A549 (cell line): ENCODE measurements around the gene TNFRSF19. TPM values are rescaled to one million over a fixed set of nuclear protein-coding genes. Genes with fewer than 3 reads are reported as not detected.

Experiments
- ATAC-seq, 2 experiments: fragments of 200-7000 bp in 1 of 2; fragments of >200 bp in 1 of 2; cut with Nextera tagmentation in 1 of 2; cut with Tn5 transposase in 1 of 2; 3 replicates each; pipeline versions ENCODE4 v1.8.0 to v1.9.1; 2018 to 2020; ENCODE audit warnings: mild to moderate bottlenecking in 1 of 2, moderate library complexity in 1 of 2
- CTCF ChIA-PET: fragments of 300-600 bp; sonication (Branson Sonifier 250); formaldehyde crosslinking; extraction: SDS; loops from one replicate; lab custom pipeline; 2021; ENCODE audit warnings: antibody characterized with exemption, inconsistent platforms; lab: Yijun Ruan, JAX
- POLR2A ChIA-PET: fragments of 350-600 bp; formaldehyde crosslinking; extraction: SDS; loops from one replicate; lab custom pipeline; 2021; ENCODE audit warnings: antibody characterized with exemption, inconsistent platforms; lab: Yijun Ruan, JAX
- DNase-seq, 2 experiments: peaks; one replicate each; pipeline versions ENCODE4 v3.0.0 to v3.0.0-alpha.2; 2011 to 2016; ENCODE audit warnings: low read depth in 1 of 2, low spot score in 1 of 2
- FAIRE-seq: peaks from 2 replicates; lab custom pipeline; 2011; peaks lifted over from hg19 to GRCh38; lab: Jason Lieb, UNC
- H3K27ac ChIP-seq, 2 experiments: fragments of >200 bp; sonication (Bioruptor Twin); formaldehyde crosslinking; 3 replicates each; pipeline ENCODE4 v1.5.1; 2016 to 2017
- H3K4me1 ChIP-seq: fragments of >200 bp; sonication (Bioruptor Twin); formaldehyde crosslinking; 3 replicates; pipeline ENCODE4 v1.6.1; 2016
- H3K4me2 ChIP-seq: fragments of >200 bp; sonication (Bioruptor Twin); formaldehyde crosslinking; 3 replicates; pipeline ENCODE4 v1.6.1; 2016
- H3K4me3 ChIP-seq: fragments of >200 bp; sonication (Bioruptor Twin); formaldehyde crosslinking; 3 replicates; pipeline ENCODE4 v1.5.1; 2016
- H3K9me3 ChIP-seq: fragments of >200 bp; sonication (Bioruptor Twin); formaldehyde crosslinking; 3 replicates; pipeline ENCODE4 v1.6.1; 2016
- CEBPB ChIP-seq, 2 experiments: fragments of >200 bp in 1 of 2; sonication (Bioruptor Twin) in 1 of 2; formaldehyde crosslinking in 1 of 2; IDR thresholded peaks; 2 replicates each; pipeline ENCODE4 v1.6.1; 2012 to 2016
- CHD2 ChIP-seq: fragments of 150-350 bp; IDR thresholded peaks from 2 replicates; pipeline ENCODE4 v1.6.1; 2014; ENCODE audit warnings: low read length; ENCODE audit not compliant: partially characterized antibody
- CHD4 ChIP-seq: fragments of 200-600 bp; sonication (generic); IDR thresholded peaks from 2 replicates; pipeline ENCODE4 v1.6.1; 2016; ENCODE audit warnings: antibody characterized with exemption, mild to moderate bottlenecking, borderline replicate concordance
- CTCF ChIP-seq: fragments of >200 bp; sonication (Bioruptor Twin); formaldehyde crosslinking; IDR thresholded peaks from 3 replicates; pipeline ENCODE4 v1.5.1; 2016
- E2F6 ChIP-seq: IDR thresholded peaks from 2 replicates; pipeline ENCODE4 v1.6.1; 2012; ENCODE audit warnings: low read depth, borderline replicate concordance
- EHF ChIP-seq: fragments of 250-450 bp; sonication (Bioruptor Pico); IDR thresholded peaks from 2 replicates; pipeline ENCODE4 v1.5.0; 2020; ENCODE audit warnings: mild to moderate bottlenecking
- ELK1 ChIP-seq: fragments of 150-350 bp; IDR thresholded peaks from 2 replicates; pipeline ENCODE4 v1.6.1; 2014; ENCODE audit warnings: low read depth, mild to moderate bottlenecking, low read length
- EP300 ChIP-seq, 2 experiments: fragments of >200 bp; sonication (Bioruptor Twin); formaldehyde crosslinking; IDR thresholded peaks; 2 replicates in 1 of 2; 3 replicates in 1 of 2; pipeline ENCODE4 v1.6.1; 2016 to 2017
- FOSB ChIP-seq: fragments of 250-450 bp; sonication (Bioruptor Pico); IDR thresholded peaks from 2 replicates; pipeline ENCODE4 v1.5.0; 2020; ENCODE audit warnings: mild to moderate bottlenecking, moderate library complexity
- FOSL2 ChIP-seq, 2 experiments: fragments of 450-650 bp in 1 of 2; fragments of >200 bp in 1 of 2; sonication (Bioruptor Twin) in 1 of 2; formaldehyde crosslinking; IDR thresholded peaks; 2 replicates each; pipeline versions ENCODE4 v1.5.0 to v1.6.1; 2016 to 2020; ENCODE audit warnings: mild to moderate bottlenecking in 1 of 2, moderate library complexity in 1 of 2
- HES2 ChIP-seq: fragments of >200 bp; sonication (Bioruptor Twin); formaldehyde crosslinking; IDR thresholded peaks from 2 replicates; pipeline ENCODE4 v1.6.1; 2016
- HEYL ChIP-seq: fragments of 250-450 bp; sonication (Bioruptor Pico); IDR thresholded peaks from 2 replicates; pipeline ENCODE4 v1.8.0; 2021; ENCODE audit warnings: mild to moderate bottlenecking, moderate library complexity
- HOXA7 ChIP-seq: fragments of 250-450 bp; sonication (Bioruptor Pico); IDR thresholded peaks from 2 replicates; pipeline ENCODE4 v1.5.0; 2020; ENCODE audit warnings: mild to moderate bottlenecking, moderate library complexity
- HOXB13 ChIP-seq: fragments of 250-450 bp; sonication (Bioruptor Pico); IDR thresholded peaks from 2 replicates; pipeline ENCODE4 v1.5.0; 2020; ENCODE audit warnings: low read depth, mild to moderate bottlenecking, moderate library complexity
- HOXB5 ChIP-seq: fragments of 250-450 bp; sonication (Bioruptor Pico); IDR thresholded peaks from 2 replicates; pipeline ENCODE4 v1.5.0; 2020; ENCODE audit warnings: mild to moderate bottlenecking, moderate library complexity
- JUN ChIP-seq, 2 experiments: fragments of >200 bp; sonication (Bioruptor Twin); formaldehyde crosslinking; IDR thresholded peaks; 2 replicates in 1 of 2; 3 replicates in 1 of 2; pipeline ENCODE4 v1.6.1; 2016 to 2017
- MYC ChIP-seq: IDR thresholded peaks from 2 replicates; pipeline ENCODE4 v1.6.1; 2012; ENCODE audit warnings: mild to moderate bottlenecking, inconsistent platforms, low read length, improper control_type of control experiment, borderline replicate concordance
- RAD21 ChIP-seq, 2 experiments: fragments of >200 bp in 1 of 2; sonication (Bioruptor Twin) in 1 of 2; formaldehyde crosslinking in 1 of 2; IDR thresholded peaks in 1 of 2; conservative IDR thresholded peaks in 1 of 2; 2 replicates in 1 of 2; 3 replicates in 1 of 2; pipeline ENCODE4 v1.6.1; 2012 to 2018; ENCODE audit warnings: inconsistent platforms in 1 of 2
- RCOR1 ChIP-seq: fragments of 150-350 bp; IDR thresholded peaks from 2 replicates; pipeline ENCODE4 v1.6.1; 2014; ENCODE audit warnings: antibody characterized with exemption, low read length, low read depth
- REST ChIP-seq: fragments of 200-600 bp; sonication (generic); IDR thresholded peaks from 2 replicates; pipeline ENCODE4 v1.6.1; 2016; ENCODE audit warnings: antibody characterized with exemption, mild to moderate bottlenecking, moderate library complexity
- RNF2 ChIP-seq: fragments of 200-600 bp; sonication (generic); IDR thresholded peaks from 2 replicates; pipeline ENCODE4 v1.6.1; 2016; ENCODE audit warnings: low read depth, mild to moderate bottlenecking, antibody characterized with exemption, moderate library complexity, borderline replicate concordance
- SMC3 ChIP-seq: fragments of >200 bp; sonication (Bioruptor Twin); formaldehyde crosslinking; IDR thresholded peaks from 3 replicates; pipeline ENCODE4 v1.6.1; 2018; ENCODE audit warnings: inconsistent platforms
- TP53 ChIP-seq: fragments of 250-450 bp; sonication (Bioruptor Pico); IDR thresholded peaks from 2 replicates; pipeline ENCODE4 v1.5.0; 2021; ENCODE audit warnings: mild to moderate bottlenecking, moderate library complexity
- ZNF302 ChIP-seq: fragments of 250-450 bp; sonication (Bioruptor Pico); IDR thresholded peaks from 2 replicates; pipeline ENCODE4 v1.9.0; 2021; ENCODE audit warnings: inconsistent platforms, mild to moderate bottlenecking, moderate library complexity
- WGBS: methylation state at CpG from one replicate; pipeline ENCODE4 v1.1.6; 2017; ENCODE audit errors: missing lambda C conversion rate; 5-methylcytosine and 5-hydroxymethylcytosine counted together
- polyA plus RNA-seq, 4 experiments: library from polyadenylated mRNA; depleted of rRNA in 3 of 4; stranded (reverse); fragments of >200 nt; fragmentation: RNase III in 1 of 4; extraction: RNeasy Plus Mini Kit Qiagen cat#74134 plus additional on column Dnase treatment in 1 of 4; gene quantifications; 2 replicates in 3 of 4; 3 replicates in 1 of 4; pipeline ENCODE4 v1.2.3, GENCODE V29; 2011 to 2017

Gene TNFRSF19
- polyA plus RNA-seq, 2 of the 4 experiments (the other 2 are of a cell fraction): 1.2 to 1.9 TPM

GRCh38 chr13:23715092-23715761 is 145.0 kb downstream of the TNFRSF19 start:
- no peak for TF ChIP-seq REST
- no peak overlapping the region; a peak in 1 of 6 replicates for H3K27ac ChIP-seq
- FAIRE-seq (no peak), ATAC-seq (peak in 1 of 2 experiments; percentile 33; a peak in 2 of 6 replicates), DNase-seq (no peak)
- no peak overlapping the region for H3K4me3 ChIP-seq
- peaks cover 10% of the 10 kb centered on the region; the same call in 1 of the 3 replicates for H3K4me1 ChIP-seq
- WGBS: 81% methylated on average over 6 of the region's 19 CpGs
- H3K9me3 ChIP-seq: no peaks in the 10 kb centered on the region
- no peak overlapping the region for H3K4me2 ChIP-seq
- POLR2A ChIA-PET: no interaction called here
- CTCF ChIA-PET: interaction anchor here (0.9 to 1.6 kb wide), 7 partner anchors 9 to 174 kb away, joined by 3 to 5 read pairs (median 4); no protein-coding TSS in a partner anchor

GRCh38 chr13:23715762-23716235 is 145.6 kb downstream of the TNFRSF19 start:
- H3K27ac ChIP-seq: peak overlapping the region in 1 of 2 experiments; percentile 57; a peak in 3 of 6 replicates
- TF ChIP-seq HOXB5 (CRISPR knock-in tag) (no peak), SMC3 (peak; percentile 63), CTCF (peak; percentile 37; the same call in 2 of the 3 replicates), RAD21 (conservative IDR thresholded peaks at IDR 0.05 in 1 of 2, IDR thresholded peaks at IDR 0.05 in 1 of 2) (peak; percentile 66 to 72), FOSB (CRISPR knock-in tag) (no peak)
- 37% methylated on average over 8 of the region's 11 CpGs for WGBS
- H3K4me2 ChIP-seq: no peak overlapping the region; the same call in 2 of the 3 replicates
- FAIRE-seq: no peak
- ATAC-seq: peak; percentile 39 to 97; a peak in 4 of 6 replicates
- H3K9me3 ChIP-seq: no peaks in the 10 kb centered on the region
- peak in 1 of 2 experiments; percentile 38 for DNase-seq
- peaks cover 10% of the 10 kb centered on the region; the same call in 1 of the 3 replicates for H3K4me1 ChIP-seq
- CTCF ChIA-PET: interaction anchor here (0.6 to 1.6 kb wide), 8 partner anchors 9 to 174 kb away, joined by 3 to 5 read pairs (median 4); no protein-coding TSS in a partner anchor
- no peak overlapping the region for H3K4me3 ChIP-seq
- POLR2A ChIA-PET: no interaction called here

- FAIRE-seq: no peak
- WGBS: 100% methylated on average over 2 of the region's 2 CpGs
- no peak for TF ChIP-seq HOXB13 (CRISPR knock-in tag)
- TF ChIP-seq JUN (IDR thresholded peaks at IDR 0.05): no peak
- no peak for TF ChIP-seq HES2
- TF ChIP-seq CHD2: no peak
- no peak for TF ChIP-seq HOXA7 (CRISPR knock-in tag)
- TF ChIP-seq E2F6: no peak
- TF ChIP-seq CHD4: no peak
- TF ChIP-seq FOSL2 (IDR thresholded peaks at IDR 0.05): no peak
- no peak for TF ChIP-seq FOSL2 (CRISPR knock-in tag; IDR thresholded peaks at IDR 0.05)
- TF ChIP-seq RNF2: no peak
- no peak for TF ChIP-seq CEBPB (IDR thresholded peaks at IDR 0.05)
- TF ChIP-seq RCOR1: no peak
- TF ChIP-seq EP300 (IDR thresholded peaks at IDR 0.05): no peak
- no peak for TF ChIP-seq MYC
- no peak for TF ChIP-seq ELK1
- TF ChIP-seq HEYL (CRISPR knock-in tag): no peak
- TF ChIP-seq TP53 (CRISPR knock-in tag): no peak
- TF ChIP-seq ZNF302 (CRISPR knock-in tag): no peak
- no peak for TF ChIP-seq EHF (CRISPR knock-in tag)
- Histone ChIP-seq H3K9me3 (no peaks in the 10 kb centered on the region), H3K4me2 (no peak overlapping the region), H3K27ac (peak overlapping the region in 1 of 2 experiments; percentile 57; a peak in 1 of 6 replicates), H3K4me3 (no peak overlapping the region), H3K4me1 (peaks cover 10% of the 10 kb centered on the region; the same call in 1 of the 3 replicates)
- ChIA-PET CTCF (interaction anchor here (0.6 to 1.8 kb wide), 8 partner anchors 8 to 173 kb away, joined by 3 to 8 read pairs (median 4); no protein-coding TSS in a partner anchor), POLR2A (no interaction called here)
- peak in 1 of 2 experiments; percentile 33; a peak in 1 of 6 replicates for ATAC-seq
- no peak for DNase-seq
These were observed 146.2 kb downstream of the TNFRSF19 start for GRCh38 chr13:23716401-23716800.
